Activated CD4-positive, alpha-beta T cell treated with anti-CD3 and anti-CD28 coated beads, Interleukin-2, Interleukin-4, amounts not matched to agents 100 ng/mL and 50 ng/mL, durations not matched to agents 16 hours and 8 hours (primary cell): ENCODE results near the gene SLC4A4.

Experiments used
- DNase-seq: peaks from one replicate; pipeline ENCODE4 v3.0.0-alpha.2; 2020; ENCODE audit warnings: low spot score

SLC4A4 gene

GRCh38 chr4:71411981-71412380 lies 73.2 kb downstream of the SLC4A4 start:
- no peak for DNase-seq

GRCh38 chr4:71415491-71415890 lies 76.7 kb downstream of the SLC4A4 start:
- no peak for DNase-seq

GRCh38 chr4:71417150-71417549 lies 78.3 kb downstream of the SLC4A4 start:
- no peak for DNase-seq

GRCh38 chr4:71426381-71427042 lies 87.7 kb downstream of the SLC4A4 start:
- no peak for DNase-seq

GRCh38 chr4:71429106-71429505 lies 90.3 kb downstream of the SLC4A4 start:
- no peak for DNase-seq

- DNase-seq, result no peak
Observed at GRCh38 chr4:71429962-71430361, 91.1 kb downstream of the SLC4A4 start.

- no peak for DNase-seq
Observed at GRCh38 chr4:71430609-71431008, 91.8 kb downstream of the SLC4A4 start.

GRCh38 chr4:71440612-71441011 lies 101.8 kb downstream of the SLC4A4 start:
- DNase-seq, result no peak

- DNase-seq, result no peak
Observed at GRCh38 chr4:71441186-71442169, 102.7 kb downstream of the SLC4A4 start.

- no peak for DNase-seq
Observed at GRCh38 chr4:71442336-71442735, 103.5 kb downstream of the SLC4A4 start.

GRCh38 chr4:71444395-71444794 lies 105.6 kb downstream of the SLC4A4 start:
- DNase-seq, result no peak

- no peak for DNase-seq
Observed at GRCh38 chr4:71445811-71446210, 107.0 kb downstream of the SLC4A4 start.

- DNase-seq, result no peak
Observed at GRCh38 chr4:71446479-71447081, 107.8 kb downstream of the SLC4A4 start.

GRCh38 chr4:71449040-71449439 lies 110.2 kb downstream of the SLC4A4 start:
- DNase-seq, result no peak

- no peak for DNase-seq
Observed at GRCh38 chr4:71449878-71450277, 111.1 kb downstream of the SLC4A4 start.

- no peak for DNase-seq
Observed at GRCh38 chr4:71453531-71453930, 114.7 kb downstream of the SLC4A4 start.

- no peak for DNase-seq
Observed at GRCh38 chr4:71456841-71457240, 118.0 kb downstream of the SLC4A4 start.

GRCh38 chr4:71460371-71460770 lies 121.6 kb downstream of the SLC4A4 start:
- no peak for DNase-seq

GRCh38 chr4:71461422-71461821 lies 122.6 kb downstream of the SLC4A4 start:
- DNase-seq, result no peak

- no peak for DNase-seq
Observed at GRCh38 chr4:71466775-71467174, 128.0 kb downstream of the SLC4A4 start.

GRCh38 chr4:71468116-71468710 lies 129.4 kb downstream of the SLC4A4 start:
- DNase-seq, result no peak

GRCh38 chr4:71469541-71469940 lies 130.7 kb downstream of the SLC4A4 start:
- DNase-seq, result no peak
